SK-N-MC (cell line): ENCODE measurements around the gene MPRIP.
"Not testable (repeated sequence)": the region's sequence is repeated elsewhere in the genome, so short reads cannot be mapped to it uniquely, and the experiment has no call there.

Experiments used
- EZH2 ChIP-seq: fragments of 200-600 bp; sonication (generic); IDR thresholded peaks from one replicate; pipeline ENCODE4 v1.6.1; 2017; ENCODE audit warnings: antibody characterized with exemption
- FOXP2 ChIP-seq: optimal IDR thresholded peaks from 2 replicates; pipeline ENCODE3; 2011; ENCODE audit warnings: mild to moderate bottlenecking, moderate library complexity; ENCODE audit not compliant: insufficient read depth; ENCODE audit errors: extremely low read length, control extremely low read depth
- POLR2AphosphoS5 ChIP-seq: IDR thresholded peaks from 2 replicates; pipeline ENCODE4 v1.6.1; 2012; ENCODE audit warnings: mild to moderate bottlenecking, low read depth, low read length, borderline replicate concordance

GRCh38 chr17:17136221-17136620 lies 94.0 kb downstream of the MPRIP start:
- not testable (repeated sequence) for TF ChIP-seq EZH2, POLR2AphosphoS5, FOXP2
